IMR-90 (cell line): ENCODE results near the gene FXYD6. TPM values are rescaled to one million over a fixed set of nuclear protein-coding genes. Genes with fewer than 3 reads are reported as not detected.

Experiments
- ATAC-seq: fragments of 200-7000 bp; cut with Tn5 transposase; 2 replicates; pipeline ENCODE4 v1.9.1; 2020; ENCODE audit warnings: low read depth, mild to moderate bottlenecking, moderate library complexity
- BruUV-seq: library from RNA; stranded (reverse); fragments of 400-500 nt; replicated peaks from 2 replicates; lab custom pipeline; 2021; lab: Mats Ljungman, UMichigan
- CTCF ChIA-PET: fragments of 300-600 bp; formaldehyde crosslinking; extraction: SDS; loops from one replicate; lab custom pipeline; 2021; ENCODE audit warnings: antibody characterized with exemption; lab: Yijun Ruan, JAX
- POLR2A ChIA-PET: fragments of 300-600 bp; sonication (Branson Sonifier 250); formaldehyde crosslinking; loops from one replicate; lab custom pipeline; 2022; ENCODE audit warnings: antibody characterized with exemption; ENCODE audit not compliant: unreplicated experiment; lab: Charles Lee
- DNase-seq: peaks from one replicate; pipeline ENCODE4 v3.0.0; 2013
- H2AFZ ChIP-seq: replicated peaks from 2 replicates; pipeline ENCODE3; 2013; ENCODE audit warnings: low read length, mild to moderate bottlenecking; ENCODE audit not compliant: poor library complexity
- H2AK5ac ChIP-seq: 2 replicates; pipeline ENCODE4 v1.6.1; 2013; ENCODE audit warnings: low read depth, low read length, inconsistent platforms
- H2AK9ac ChIP-seq: replicated peaks from 2 replicates; pipeline ENCODE3; 2013; ENCODE audit warnings: mild to moderate bottlenecking, low read depth, low read length, moderate library complexity; ENCODE audit not compliant: poor library complexity
- H2BK120ac ChIP-seq: 2 replicates; pipeline ENCODE4 v1.6.1; 2013; ENCODE audit warnings: low read depth, low read length, inconsistent platforms
- H2BK15ac ChIP-seq: 3 replicates; pipeline ENCODE4 v1.6.1; 2013; ENCODE audit warnings: low read depth, low read length, inconsistent platforms
- H2BK20ac ChIP-seq: 2 replicates; pipeline ENCODE4 v1.6.1; 2013; ENCODE audit warnings: low read depth, mild to moderate bottlenecking, inconsistent platforms, low read length, moderate library complexity
- H2BK5ac ChIP-seq: 2 replicates; pipeline ENCODE4 v1.6.1; 2013; ENCODE audit warnings: mild to moderate bottlenecking, low read depth, low read length, inconsistent platforms; ENCODE audit not compliant: poor library complexity, severe bottlenecking
- H3K14ac ChIP-seq: replicated peaks from 2 replicates; pipeline ENCODE4 v1.6.1; 2013; ENCODE audit warnings: low read depth, low read length, inconsistent platforms
- H3K18ac ChIP-seq: 2 replicates; pipeline ENCODE4 v1.6.1; 2013; ENCODE audit warnings: low read depth, low read length, control low read depth
- H3K23ac ChIP-seq: 2 replicates; pipeline ENCODE4 v1.6.1; 2013; ENCODE audit warnings: low read depth, low read length, inconsistent platforms
- H3K27ac ChIP-seq: 2 replicates; pipeline ENCODE4 v1.5.1; 2013; ENCODE audit warnings: mild to moderate bottlenecking, control low read depth, low read length; ENCODE audit not compliant: insufficient read depth
- H3K27me3 ChIP-seq: 2 replicates; pipeline ENCODE4 v1.6.1; 2013; ENCODE audit warnings: low read length; ENCODE audit not compliant: control insufficient read depth, insufficient read depth
- H3K36me3 ChIP-seq: 2 replicates; pipeline ENCODE4 v1.6.1; 2013; ENCODE audit warnings: low read length, mixed read lengths; ENCODE audit not compliant: control insufficient read depth, insufficient read depth
- H3K4ac ChIP-seq: 2 replicates; pipeline ENCODE4 v1.6.1; 2013; ENCODE audit warnings: low read depth, low read length, inconsistent platforms
- H3K4me1 ChIP-seq: 2 replicates; pipeline ENCODE4 v1.6.1; 2013; ENCODE audit warnings: low read length, mixed read lengths; ENCODE audit not compliant: control insufficient read depth, insufficient read depth
- H3K4me2 ChIP-seq: 2 replicates; pipeline ENCODE4 v1.6.1; 2013; ENCODE audit warnings: low read depth, mild to moderate bottlenecking, control low read depth, low read length, moderate library complexity
- H3K4me3 ChIP-seq: 2 replicates; pipeline ENCODE4 v1.5.1; 2013; ENCODE audit warnings: low read depth, mild to moderate bottlenecking, control low read depth, low read length, moderate library complexity; ENCODE audit not compliant: insufficient read depth
- H3K56ac ChIP-seq: 2 replicates; pipeline ENCODE4 v1.6.1; 2013; ENCODE audit warnings: low read length, inconsistent platforms; ENCODE audit not compliant: insufficient read depth; ENCODE audit errors: extremely low read depth
- H3K79me1 ChIP-seq, 2 experiments: 2 replicates each; pipeline ENCODE4 v1.6.1; 2013; ENCODE audit warnings: low read length in 2 of 2, inconsistent platforms in 1 of 2, low read depth in 1 of 2
- H3K9ac ChIP-seq: 2 replicates; pipeline ENCODE4 v1.6.1; 2013; ENCODE audit warnings: low read depth, low read length, control low read depth
- H3K9me1 ChIP-seq: 2 replicates; pipeline ENCODE4 v1.6.1; 2013; ENCODE audit warnings: low read length, inconsistent platforms; ENCODE audit not compliant: insufficient read depth
- H3K9me3 ChIP-seq: 2 replicates; pipeline ENCODE4 v1.6.1; 2013; ENCODE audit warnings: low read length; ENCODE audit not compliant: control insufficient read depth, insufficient read depth
- H4K20me1 ChIP-seq: 2 replicates; pipeline ENCODE4 v1.6.1; 2013; ENCODE audit warnings: low read length, inconsistent platforms; ENCODE audit not compliant: insufficient read depth
- H4K5ac ChIP-seq: 2 replicates; pipeline ENCODE4 v1.6.1; 2013; ENCODE audit warnings: mild to moderate bottlenecking, low read depth, low read length, control low read depth
- H4K8ac ChIP-seq, 2 experiments: 2 replicates each; pipeline ENCODE4 v1.6.1; 2013; ENCODE audit warnings: low read depth in 2 of 2, low read length in 2 of 2, control low read depth in 1 of 2, inconsistent platforms in 1 of 2
- H4K91ac ChIP-seq: 2 replicates; pipeline ENCODE4 v1.6.1; 2013; ENCODE audit warnings: low read depth, low read length, inconsistent platforms; ENCODE audit not compliant: insufficient read depth
- CTCF ChIP-seq: conservative IDR thresholded peaks from 2 replicates; pipeline ENCODE4 v1.5.1; 2012; ENCODE audit warnings: mild to moderate bottlenecking, low read depth, low read length, improper control_type of control experiment
- ELK1 ChIP-seq: fragments of 150-350 bp; IDR thresholded peaks from 2 replicates; pipeline ENCODE4 v1.6.1; 2016; ENCODE audit warnings: low read depth, mild to moderate bottlenecking, low read length, moderate library complexity, borderline replicate concordance
- POLR2A ChIP-seq: IDR thresholded peaks from 2 replicates; pipeline ENCODE4 v1.6.1; 2012; ENCODE audit warnings: mild to moderate bottlenecking, low read depth, low read length
- SMC3 ChIP-seq: fragments of 150-350 bp; IDR thresholded peaks from 2 replicates; pipeline ENCODE4 v1.6.1; 2016; ENCODE audit warnings: low read depth, mild to moderate bottlenecking, antibody characterized with exemption, low read length, moderate library complexity
- WGBS, 2 experiments: methylation state at CpG; one replicate each; pipeline versions ENCODE4 v1.1.5 to v1.1.7; 2013; ENCODE audit warnings: missing lambda C conversion rate in 2 of 2; ENCODE audit not compliant: insufficient read length in 1 of 2; ENCODE audit errors: extremely low coverage in 2 of 2; 5-methylcytosine and 5-hydroxymethylcytosine counted together
- dilution Hi-C: fragments of 300-500 bp; cut with HindIII; formaldehyde crosslinking; loops from one replicate; pipeline ENCODE4 v1.14.3; 2018; ENCODE audit warnings: low sequenced_read_pairs; ENCODE audit not compliant: unreplicated experiment
- in situ Hi-C: fragments of 300-500 bp; cut with MboI; formaldehyde crosslinking; loops from 3 replicates; pipeline ENCODE4 v1.14.3; 2019; ENCODE audit warnings: low sequenced_read_pairs, inconsistent platforms, mixed read lengths
- intact Hi-C: fragments of 100-400 bp; cut with micrococcal nuclease; formaldehyde crosslinking; loops from 2 replicates; pipeline ENCODE4 v1.10.0; 2022
- polyA plus RNA-seq, 3 experiments: library from polyadenylated mRNA; depleted of rRNA; stranded (reverse); fragments of >200 nt; gene quantifications; 2 replicates each; pipeline ENCODE4 v1.2.3, GENCODE V29; 2012; ENCODE audit warnings: low replicate concordance in 1 of 3
- total RNA-seq: library from RNA; depleted of rRNA; stranded (reverse); fragments of >200 nt; gene quantifications from 2 replicates; pipeline ENCODE4 v1.2.3, GENCODE V29; 2012

The FXYD6 gene
- total and polyA plus RNA-seq, 2 of the 4 experiments (the other 2 are of a cell fraction), result 0.32 TPM; not detected in 1

DNA sequence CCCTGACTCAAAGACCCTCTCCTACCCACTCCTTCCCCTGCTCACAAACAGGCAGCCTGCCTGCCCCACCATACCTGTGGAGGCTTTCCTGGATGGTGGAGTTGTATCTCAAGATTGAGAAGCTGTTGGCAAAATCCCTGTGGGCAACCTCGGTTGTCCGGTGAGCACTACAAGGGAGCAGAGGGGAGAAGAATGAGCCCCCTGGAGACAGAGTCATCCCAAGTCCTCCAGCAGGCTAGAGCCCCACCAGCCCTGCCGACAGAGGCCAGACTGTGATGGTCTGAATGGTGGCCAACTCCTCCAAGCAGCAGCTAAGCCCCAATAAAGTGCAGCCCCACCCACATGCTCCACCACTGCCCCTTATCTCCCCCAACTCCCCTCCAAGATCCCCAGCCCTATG is 35.2 kb upstream of the FXYD6 start:
- no CpG with 5 or more reads among the region's 3 CpGs for WGBS, 2 experiments
- no peak overlapping the region for H4K5ac ChIP-seq
- no peak overlapping the region for H2BK15ac ChIP-seq
- TF ChIP-seq ELK1 (no peak), POLR2A (no peak), CTCF (no peak), SMC3 (no peak)
- H3K27me3 ChIP-seq, result peaks cover 6% of the 10 kb centered on the region
- H4K20me1 ChIP-seq, result no peaks in the 10 kb centered on the region
- no peak overlapping the region for H3K4me3 ChIP-seq
- no peaks in the 10 kb centered on the region for H3K79me1 ChIP-seq
- no peak overlapping the region for H3K4ac ChIP-seq
- no peak overlapping the region for H3K27ac ChIP-seq
- no peak overlapping the region for H2AFZ ChIP-seq
- no peak overlapping the region for H2BK120ac ChIP-seq
- no peak overlapping the region for H4K8ac ChIP-seq
- no peak overlapping the region for H3K18ac ChIP-seq
- ATAC-seq (no peak), DNase-seq (no peak)
- no peak overlapping the region for H3K14ac ChIP-seq
- no peaks in the 10 kb centered on the region for H3K9me3 ChIP-seq
- H3K4me1 ChIP-seq, result no peaks in the 10 kb centered on the region
- H3K36me3 ChIP-seq, result no peaks in the 10 kb centered on the region
- CTCF ChIA-PET, result no interaction called here
- no peak overlapping the region for H2AK9ac ChIP-seq
- POLR2A ChIA-PET, result no interaction called here
- H3K56ac ChIP-seq, result no peak overlapping the region
- H3K9me1 ChIP-seq, result no peaks in the 10 kb centered on the region
- no peak overlapping the region for H2BK5ac ChIP-seq
- no peak overlapping the region for H3K9ac ChIP-seq
- intact Hi-C loops (no loop called here), dilution Hi-C loops (no loop called here), in situ Hi-C loops (no loop called here)
- no peak overlapping the region for H2AK5ac ChIP-seq
- H3K23ac ChIP-seq, result no peak overlapping the region
- H4K91ac ChIP-seq, result no peak overlapping the region
- BruUV-seq, result no TSS peak
- no peak overlapping the region for H3K4me2 ChIP-seq
- H2BK20ac ChIP-seq, result no peak overlapping the region
